Psoas muscle (tissue), 8 donors: ENCODE results near the gene SETD2. TPM values are rescaled to one million over a fixed set of nuclear protein-coding genes. Genes with fewer than 3 reads are reported as not detected.
A peak's percentile ranks its signal among the peaks of the same experiment; 100 is the strongest.

Experiments used
- ATAC-seq, 4 donors: fragments of 200-7000 bp; cut with Tn5 transposase; one replicate each; pipeline ENCODE4 v1.9.1; 2020; ENCODE audit warnings: moderate library complexity in 3 of 4, mild to moderate bottlenecking in 2 of 4
- DNase-seq, 2 donors: peaks; one replicate each; pipeline ENCODE4 v3.0.0-alpha.2; 2020
- H3K27ac ChIP-seq: fragments of 200-600 bp; one replicate; pipeline ENCODE4 v1.8.0; 2022
- H3K27me3 ChIP-seq, 3 donors: fragments of 200-600 bp in 1 of 3; one replicate each; pipeline versions ENCODE4 v1.6.1 to v1.8.0; 2013 to 2022; ENCODE audit warnings: low read length in 2 of 3, mild to moderate bottlenecking in 2 of 3, moderate library complexity in 1 of 3; ENCODE audit not compliant: insufficient read depth in 3 of 3
- H3K36me3 ChIP-seq, 2 donors: fragments of 200-600 bp in 1 of 2; one replicate each; pipeline versions ENCODE4 v1.6.1 to v1.8.0; 2013 to 2022; ENCODE audit warnings: low read depth in 1 of 2, mild to moderate bottlenecking in 1 of 2, moderate library complexity in 1 of 2; ENCODE audit not compliant: insufficient read depth in 1 of 2
- H3K4me1 ChIP-seq: fragments of 200-600 bp; one replicate; pipeline ENCODE4 v1.8.0; 2022
- H3K4me3 ChIP-seq: fragments of 200-600 bp; one replicate; pipeline ENCODE4 v1.8.0; 2022; ENCODE audit warnings: mild to moderate bottlenecking
- H3K9me3 ChIP-seq: fragments of 200-600 bp; one replicate; pipeline ENCODE4 v1.8.0; 2022
- WGBS, 3 donors: extraction: QIAGEN DNeasy Blood & Tissue Kit; methylation state at CpG; one replicate each; pipeline versions ENCODE4 v1.1.6 to v1.1.7; 2013; 5-methylcytosine and 5-hydroxymethylcytosine counted together
- intact Hi-C, 2 donors: fragments of 100-400 bp; cut with DNase I; formaldehyde crosslinking; loops; one replicate each; pipeline versions ENCODE4 v1.11.0 to v1.14.2; 2022
- polyA plus RNA-seq, 3 donors: library from polyadenylated mRNA; stranded (reverse); fragments of 200-250 nt; gene quantifications; one replicate each; pipeline ENCODE4 v1.2.3, GENCODE V29; 2013
- total RNA-seq, 4 donors: library from RNA; stranded (reverse); fragmentation: NEBNext Ultra II Directional in 2 of 4; extraction: Animal tissue kit (Norgen Biotek cat#: 25700) in 2 of 4; gene quantifications; one replicate each; pipeline versions ENCODE4 v1.2.1 to v1.2.4, GENCODE V29; 2021 to 2023
- TF ChIP-seq, protein P1 (sequence below): fragments of 200-600 bp; IDR thresholded peaks from one replicate; pipeline ENCODE4 v1.8.0; 2022; ENCODE audit warnings: antibody characterized with exemption
- donor health status: healthy with polysubstance abuse.
- donor health status: DM: no; HTN: no; CAD: no; lungs with moderate emphysema.
- donor health status: Bipolar disorder and iron deficiency.
- donor health status: healthy.
- donor health status: DM: yes; HTN: yes; CAD: no.
- donor health status: DM: no; HTN: no; CAD: no.
- donor health status: DM: no; HTN: no; CAD: no.
- donor health status: DM: yes; HTN: yes; CAD: no.

SETD2 gene
- total and polyA plus RNA-seq, 7 donors: 10.1 to 38.1 (median 33.7) TPM

DNA sequence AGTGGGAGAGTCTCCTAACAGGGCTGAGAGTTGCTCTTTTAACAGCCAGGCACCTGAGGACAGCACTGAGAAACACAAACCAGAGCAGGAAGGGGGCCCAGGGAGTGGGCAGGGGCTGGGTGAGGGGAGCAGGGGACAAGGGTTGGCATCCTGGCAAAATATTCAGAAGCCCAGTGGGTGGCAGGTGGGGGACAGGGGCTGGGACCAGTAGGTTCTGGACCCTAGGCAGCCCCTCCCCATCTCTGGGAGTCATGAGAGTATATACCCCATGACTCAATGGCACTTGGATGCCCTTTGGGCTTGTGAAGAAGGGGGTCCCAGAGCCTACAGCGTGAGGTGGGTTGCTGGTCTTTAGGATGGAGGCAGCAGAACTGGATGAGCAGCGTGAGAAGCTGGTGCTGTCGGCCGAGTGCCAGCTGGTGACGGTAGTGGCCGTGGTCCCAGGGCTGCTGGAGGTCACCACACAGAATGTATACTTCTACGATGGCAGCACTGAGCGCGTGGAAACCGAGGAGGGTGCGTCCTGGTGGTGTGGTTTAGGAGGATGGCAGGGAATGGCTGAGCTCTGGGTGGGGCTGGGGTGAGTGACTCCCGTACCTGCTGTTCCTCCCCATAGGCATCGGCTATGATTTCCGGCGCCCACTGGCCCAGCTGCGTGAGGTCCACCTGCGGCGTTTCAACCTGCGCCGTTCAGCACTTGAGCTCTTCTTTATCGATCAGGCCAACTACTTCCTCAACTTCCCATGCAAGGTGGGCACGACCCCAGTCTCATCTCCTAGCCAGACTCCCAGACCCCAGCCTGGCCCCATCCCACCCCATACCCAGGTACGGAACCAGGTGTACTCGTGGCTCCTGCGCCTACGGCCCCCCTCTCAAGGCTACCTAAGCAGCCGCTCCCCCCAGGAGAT lies 160.2 kb downstream of the SETD2 start:
- intact Hi-C loops: no loop called here
- Histone ChIP-seq H3K4me3 (no peak overlapping the region), H3K9me3 (no peaks in the 10 kb centered on the region), H3K36me3 (peaks cover 0 to 61% of the 10 kb centered on the region in 2 donors), H3K4me1 (peaks cover 3% of the 10 kb centered on the region), H3K27ac (no peak overlapping the region), H3K27me3 (no peaks in the 10 kb centered on the region)
- peak; percentile 9 to 50 for DNase-seq
- TF ChIP-seq, protein P1, sequence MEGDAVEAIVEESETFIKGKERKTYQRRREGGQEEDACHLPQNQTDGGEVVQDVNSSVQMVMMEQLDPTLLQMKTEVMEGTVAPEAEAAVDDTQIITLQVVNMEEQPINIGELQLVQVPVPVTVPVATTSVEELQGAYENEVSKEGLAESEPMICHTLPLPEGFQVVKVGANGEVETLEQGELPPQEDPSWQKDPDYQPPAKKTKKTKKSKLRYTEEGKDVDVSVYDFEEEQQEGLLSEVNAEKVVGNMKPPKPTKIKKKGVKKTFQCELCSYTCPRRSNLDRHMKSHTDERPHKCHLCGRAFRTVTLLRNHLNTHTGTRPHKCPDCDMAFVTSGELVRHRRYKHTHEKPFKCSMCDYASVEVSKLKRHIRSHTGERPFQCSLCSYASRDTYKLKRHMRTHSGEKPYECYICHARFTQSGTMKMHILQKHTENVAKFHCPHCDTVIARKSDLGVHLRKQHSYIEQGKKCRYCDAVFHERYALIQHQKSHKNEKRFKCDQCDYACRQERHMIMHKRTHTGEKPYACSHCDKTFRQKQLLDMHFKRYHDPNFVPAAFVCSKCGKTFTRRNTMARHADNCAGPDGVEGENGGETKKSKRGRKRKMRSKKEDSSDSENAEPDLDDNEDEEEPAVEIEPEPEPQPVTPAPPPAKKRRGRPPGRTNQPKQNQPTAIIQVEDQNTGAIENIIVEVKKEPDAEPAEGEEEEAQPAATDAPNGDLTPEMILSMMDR: no peak
- no peak for ATAC-seq
- WGBS, 3 donors: 93 to 96% (median 95%) methylated on average over 25 to 27 of the region's 27 CpGs

DNA sequence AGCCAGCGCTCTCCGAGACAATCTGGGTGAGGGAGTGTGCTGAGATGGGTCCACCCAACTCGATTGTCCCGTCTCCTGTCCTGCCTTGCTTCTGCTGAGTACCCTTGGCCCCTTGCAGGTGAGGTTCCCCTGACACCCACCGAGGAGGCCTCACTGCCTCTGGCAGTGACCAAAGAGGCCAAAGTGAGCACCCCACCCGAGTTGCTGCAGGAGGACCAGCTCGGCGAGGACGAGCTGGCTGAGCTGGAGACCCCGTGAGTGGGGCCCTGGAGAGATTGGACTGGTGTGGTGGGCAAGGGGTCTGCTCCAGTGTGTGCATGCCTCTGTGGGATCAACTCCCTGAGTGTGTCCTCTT lies 160.9 kb downstream of the SETD2 start:
- DNase-seq (peak in 1 of 2 donors; percentile 6), ATAC-seq (no peak)
- Histone ChIP-seq H3K4me1 (no peaks in the 10 kb centered on the region), H3K36me3 (peaks cover 0 to 61% of the 10 kb centered on the region in 2 donors), H3K4me3 (no peak overlapping the region), H3K9me3 (no peaks in the 10 kb centered on the region), H3K27me3 (no peaks in the 10 kb centered on the region), H3K27ac (no peak overlapping the region)
- TF ChIP-seq, protein P1: no peak
- 81 to 89% (median 85%) methylated on average over 10 of the region's 10 CpGs for WGBS, 3 donors
- intact Hi-C loops: no loop called here

DNA sequence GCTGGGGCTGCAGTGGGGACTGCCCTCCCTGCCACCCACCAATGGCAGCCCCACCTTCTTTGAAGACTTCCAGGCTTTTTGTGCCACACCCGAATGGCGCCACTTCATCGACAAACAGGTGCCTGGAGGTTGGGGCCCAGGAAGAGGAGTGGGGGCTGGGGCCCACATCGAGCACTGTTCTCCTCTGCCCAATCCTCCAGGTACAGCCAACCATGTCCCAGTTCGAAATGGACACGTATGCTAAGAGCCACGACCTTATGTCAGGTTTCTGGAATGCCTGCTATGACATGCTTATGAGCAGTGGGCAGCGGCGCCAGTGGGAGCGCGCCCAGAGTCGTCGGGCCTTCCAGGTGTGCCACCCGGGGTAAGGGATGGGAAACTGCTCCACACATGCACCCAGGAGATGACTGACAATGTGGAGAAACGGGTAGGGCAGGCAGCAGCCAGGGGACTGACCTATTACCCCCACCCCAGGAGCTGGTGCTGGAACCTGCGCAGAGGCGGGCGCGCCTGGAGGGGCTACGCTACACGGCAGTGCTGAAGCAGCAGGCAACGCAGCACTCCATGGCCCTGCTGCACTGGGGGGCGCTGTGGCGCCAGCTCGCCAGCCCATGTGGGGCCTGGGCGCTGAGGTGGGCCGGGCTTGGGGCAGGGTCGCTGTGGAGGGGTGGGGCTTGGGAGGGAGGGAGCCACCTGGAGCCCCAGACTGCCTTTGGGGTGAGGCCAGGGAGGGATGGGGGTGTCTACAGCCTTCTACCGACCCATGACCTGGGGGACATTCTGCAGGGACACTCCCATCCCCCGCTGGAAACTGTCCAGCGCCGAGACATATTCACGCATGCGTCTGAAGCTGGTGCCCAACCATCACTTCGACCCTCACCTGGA lies 161.5 kb downstream of the SETD2 start:
- Histone ChIP-seq H3K27me3 (no peaks in the 10 kb centered on the region), H3K27ac (no peak overlapping the region), H3K36me3 (peaks cover 0 to 61% of the 10 kb centered on the region in 2 donors), H3K9me3 (no peaks in the 10 kb centered on the region), H3K4me3 (no peak overlapping the region), H3K4me1 (no peaks in the 10 kb centered on the region)
- TF ChIP-seq, protein P1: no peak
- no peak for ATAC-seq
- intact Hi-C loops: no loop called here
- DNase-seq: peak; percentile 12 to 54
- WGBS, 3 donors: 80 to 83% (median 80%) methylated on average over 25 to 35 of the region's 35 CpGs

DNA sequence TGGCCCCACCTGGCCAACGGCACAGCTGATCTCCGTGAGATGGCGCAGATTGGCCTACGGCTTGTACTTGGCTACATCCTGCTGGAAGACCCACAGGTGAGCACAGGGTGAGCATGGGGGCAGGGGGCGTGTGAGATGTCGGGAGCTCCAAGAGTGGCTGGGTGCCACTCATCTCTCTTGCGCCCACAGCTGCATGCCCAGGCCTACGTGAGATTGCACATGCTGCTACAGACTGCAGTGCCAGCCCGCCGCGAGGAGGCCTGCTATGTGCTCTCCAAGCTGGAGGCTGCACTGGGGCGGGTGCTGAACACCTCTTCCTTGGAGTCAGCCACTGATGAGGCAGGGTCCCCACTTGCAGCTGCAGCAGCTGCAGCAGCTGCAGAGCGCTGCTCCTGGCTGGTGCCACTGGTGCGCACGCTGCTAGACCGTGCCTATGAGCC lies 162.2 kb downstream of the SETD2 start:
- H3K36me3 ChIP-seq: peaks cover 0 to 61% of the 10 kb centered on the region in 2 donors
- WGBS, 3 donors: 89 to 98% (median 95%) methylated on average over 16 of the region's 16 CpGs
- peak; percentile 6 to 45 for DNase-seq
- no peak overlapping the region for H3K27ac ChIP-seq
- ATAC-seq: no peak
- H3K4me3 ChIP-seq: no peak overlapping the region
- no peaks in the 10 kb centered on the region for H3K4me1 ChIP-seq
- TF ChIP-seq, protein P1: no peak
- H3K27me3 ChIP-seq: no peaks in the 10 kb centered on the region
- H3K9me3 ChIP-seq: no peaks in the 10 kb centered on the region
- intact Hi-C loops: no loop called here
